OCI-LY3 (cell line): ENCODE data around the gene SERPINB11.

Experiments
- H2AFZ ChIP-seq: fragments of 200-600, 300-600 bp; shearing (Covaris generic); 2 replicates; pipeline ENCODE4 v1.6.0; 2014; ENCODE audit warnings: antibody characterized with exemption, low read depth, low read length
- H3K27ac ChIP-seq: fragments of 200-600, 300-600 bp; sonication (generic); 2 replicates; pipeline ENCODE4 v1.5.1; 2014; ENCODE audit warnings: mild to moderate bottlenecking, low read length, moderate library complexity, mixed read lengths
- H3K27me3 ChIP-seq: fragments of 200-600, 300-600 bp; sonication (generic); 2 replicates; pipeline ENCODE4 v1.6.1; 2014; ENCODE audit warnings: low read depth, low read length, mixed read lengths
- H3K36me3 ChIP-seq: fragments of 200-600, 300-600 bp; sonication (generic); replicated peaks from 2 replicates; pipeline ENCODE3; 2014; ENCODE audit warnings: low read depth, low read length, mixed read lengths
- H3K4me1 ChIP-seq: fragments of 300-600, 200-600 bp; sonication (generic); 2 replicates; pipeline ENCODE4 v1.6.1; 2014; ENCODE audit warnings: low read length, mixed read lengths
- H3K4me2 ChIP-seq: fragments of 200-600, 300-600 bp; sonication (generic); 2 replicates; pipeline ENCODE4 v1.6.1; 2014; ENCODE audit warnings: low read length, mixed read lengths
- H3K4me3 ChIP-seq: fragments of 300-600, 200-600 bp; sonication (generic); 2 replicates; pipeline ENCODE4 v1.5.1; 2014; ENCODE audit warnings: antibody characterized with exemption, mild to moderate bottlenecking, low read length, moderate library complexity
- H3K79me2 ChIP-seq: fragments of 300-600, 200-600 bp; shearing (Covaris generic); 2 replicates; pipeline ENCODE4 v1.6.1; 2014; ENCODE audit warnings: mild to moderate bottlenecking, low read length, mixed read lengths
- H3K9ac ChIP-seq: fragments of 300-600, 200-600 bp; shearing (Covaris generic); 2 replicates; pipeline ENCODE4 v1.6.0; 2014; ENCODE audit warnings: mild to moderate bottlenecking, low read length, moderate library complexity
- H3K9me3 ChIP-seq: fragments of 200-600, 300-600 bp; shearing (Covaris generic); 2 replicates; pipeline ENCODE4 v1.6.1; 2014; ENCODE audit warnings: low read length, mixed read lengths; ENCODE audit not compliant: insufficient read depth
- H4K20me1 ChIP-seq: fragments of 200-600, 300-600 bp; sonication (generic); 2 replicates; pipeline ENCODE4 v1.6.1; 2016; ENCODE audit warnings: low read length, mixed read lengths; ENCODE audit not compliant: insufficient read depth
- EZH2phosphoT487 ChIP-seq: fragments of 200-600 bp; shearing (Covaris generic); IDR thresholded peaks from 2 replicates; pipeline ENCODE4 v1.6.1; 2018; ENCODE audit warnings: antibody characterized with exemption, mixed run types, low read depth
- TF ChIP-seq, protein P1 (sequence below): fragments of 200-600, 300-600 bp; sonication (generic); IDR thresholded peaks from 2 replicates; pipeline ENCODE4 v1.5.1; 2014; ENCODE audit warnings: antibody characterized with exemption, low read length, low read depth

SERPINB11 gene

DNA sequence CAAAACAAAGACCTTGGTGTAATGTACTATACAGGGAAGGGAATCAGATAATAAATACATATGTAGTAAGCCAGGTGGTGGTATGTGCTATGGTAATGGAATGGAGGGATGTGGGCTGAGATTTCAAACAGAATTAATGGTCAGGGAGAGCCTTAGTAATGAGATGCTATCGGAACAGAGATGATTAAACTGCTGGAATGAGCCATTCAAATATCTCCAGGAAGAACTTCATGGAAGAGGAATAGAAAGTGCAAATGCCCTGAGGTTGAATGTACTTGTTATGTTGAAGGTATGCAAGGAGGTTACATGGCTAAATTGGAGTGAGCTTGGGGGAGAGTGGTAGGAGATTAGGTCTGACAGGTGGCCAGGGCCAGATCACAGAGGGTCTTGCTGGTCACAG lies 5.1 kb downstream of the SERPINB11 start:
- Histone ChIP-seq H3K9ac (no peak overlapping the region), H3K9me3 (no peaks in the 10 kb centered on the region), H3K27me3 (peaks cover 19% of the 10 kb centered on the region; the same call in 1 of the 2 replicates), H4K20me1 (no peaks in the 10 kb centered on the region), H3K4me1 (no peaks in the 10 kb centered on the region), H3K36me3 (no peaks in the 10 kb centered on the region), H3K79me2 (no peaks in the 10 kb centered on the region), H3K27ac (no peak overlapping the region), H2AFZ (no peak overlapping the region), H3K4me3 (no peak overlapping the region), H3K4me2 (no peak overlapping the region)
- TF ChIP-seq EZH2phosphoT487: no peak
- TF ChIP-seq, protein P1, sequence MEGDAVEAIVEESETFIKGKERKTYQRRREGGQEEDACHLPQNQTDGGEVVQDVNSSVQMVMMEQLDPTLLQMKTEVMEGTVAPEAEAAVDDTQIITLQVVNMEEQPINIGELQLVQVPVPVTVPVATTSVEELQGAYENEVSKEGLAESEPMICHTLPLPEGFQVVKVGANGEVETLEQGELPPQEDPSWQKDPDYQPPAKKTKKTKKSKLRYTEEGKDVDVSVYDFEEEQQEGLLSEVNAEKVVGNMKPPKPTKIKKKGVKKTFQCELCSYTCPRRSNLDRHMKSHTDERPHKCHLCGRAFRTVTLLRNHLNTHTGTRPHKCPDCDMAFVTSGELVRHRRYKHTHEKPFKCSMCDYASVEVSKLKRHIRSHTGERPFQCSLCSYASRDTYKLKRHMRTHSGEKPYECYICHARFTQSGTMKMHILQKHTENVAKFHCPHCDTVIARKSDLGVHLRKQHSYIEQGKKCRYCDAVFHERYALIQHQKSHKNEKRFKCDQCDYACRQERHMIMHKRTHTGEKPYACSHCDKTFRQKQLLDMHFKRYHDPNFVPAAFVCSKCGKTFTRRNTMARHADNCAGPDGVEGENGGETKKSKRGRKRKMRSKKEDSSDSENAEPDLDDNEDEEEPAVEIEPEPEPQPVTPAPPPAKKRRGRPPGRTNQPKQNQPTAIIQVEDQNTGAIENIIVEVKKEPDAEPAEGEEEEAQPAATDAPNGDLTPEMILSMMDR: no peak

DNA sequence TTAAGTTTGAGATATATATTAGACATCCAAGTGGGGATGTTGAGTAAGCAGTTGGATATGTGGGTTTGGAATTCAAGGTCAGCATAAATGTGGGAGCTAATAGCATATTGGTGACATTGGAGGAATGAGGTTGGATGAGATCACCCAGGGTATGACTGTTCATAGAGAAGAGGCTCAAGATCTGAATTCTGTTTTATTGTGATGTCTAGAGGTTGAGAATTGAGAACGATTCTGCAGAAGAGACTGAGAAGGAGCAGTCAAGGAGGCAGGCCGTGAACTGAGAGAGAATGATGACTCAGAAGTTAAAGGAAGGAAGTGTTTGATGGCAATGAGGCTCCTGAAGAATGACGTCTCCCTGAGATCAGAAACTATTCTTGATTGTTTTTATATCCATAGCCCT lies 5.9 kb downstream of the SERPINB11 start:
- TF ChIP-seq, protein P1: no peak
- no peak for TF ChIP-seq EZH2phosphoT487
- no peak overlapping the region for H3K4me2 ChIP-seq
- H3K9me3 ChIP-seq: no peaks in the 10 kb centered on the region
- H3K27ac ChIP-seq: no peak overlapping the region
- peaks cover 13% of the 10 kb centered on the region; the same call in 1 of the 2 replicates for H3K27me3 ChIP-seq
- H3K4me1 ChIP-seq: no peaks in the 10 kb centered on the region
- H3K4me3 ChIP-seq: no peak overlapping the region
- no peaks in the 10 kb centered on the region for H3K36me3 ChIP-seq
- no peaks in the 10 kb centered on the region for H3K79me2 ChIP-seq
- no peaks in the 10 kb centered on the region for H4K20me1 ChIP-seq
- no peak overlapping the region for H3K9ac ChIP-seq
- H2AFZ ChIP-seq: no peak overlapping the region

DNA sequence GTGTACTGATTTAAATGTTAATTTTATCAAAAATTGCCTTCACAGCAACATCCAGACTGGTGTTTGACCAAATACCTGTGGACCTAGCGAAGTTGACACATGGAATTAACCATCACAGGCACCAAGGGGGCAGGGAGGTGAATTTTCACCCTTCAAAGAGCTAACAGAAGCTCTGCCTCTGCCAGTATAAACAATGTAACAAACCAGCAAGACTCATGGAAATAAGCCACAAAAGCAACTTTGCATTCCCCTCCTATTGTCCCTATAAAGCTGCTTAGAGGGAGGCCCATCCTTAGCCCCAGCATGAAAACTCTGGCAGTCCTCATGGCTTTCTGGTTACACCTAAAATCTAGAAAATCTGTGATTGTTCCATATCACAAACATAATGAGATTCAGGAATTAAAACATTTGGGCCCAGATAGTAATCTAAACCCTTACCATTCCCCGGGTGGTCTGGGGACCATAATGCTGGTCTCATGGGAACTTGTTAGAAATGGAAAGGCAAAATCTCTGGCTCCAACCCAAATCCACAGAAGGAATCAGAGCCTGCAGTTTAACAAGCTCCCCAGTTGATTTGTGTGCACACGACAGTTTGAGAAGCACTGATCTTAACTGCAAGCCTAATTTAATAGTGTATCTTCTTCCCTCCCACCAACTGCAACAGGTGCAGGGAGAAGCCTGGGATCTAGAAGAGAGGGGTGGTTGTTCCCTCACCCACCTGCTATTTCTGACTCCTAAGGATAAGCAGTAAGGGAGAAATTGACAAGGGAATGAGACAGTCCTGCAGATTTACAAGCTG lies 23.1 kb downstream of the SERPINB11 start:
- Histone ChIP-seq H3K27ac (no peak overlapping the region), H4K20me1 (no peaks in the 10 kb centered on the region), H3K79me2 (no peaks in the 10 kb centered on the region), H3K4me3 (no peak overlapping the region), H2AFZ (no peak overlapping the region), H3K4me2 (no peak overlapping the region), H3K9ac (no peak overlapping the region), H3K27me3 (peaks cover 36% of the 10 kb centered on the region), H3K36me3 (no peaks in the 10 kb centered on the region), H3K4me1 (no peaks in the 10 kb centered on the region), H3K9me3 (no peaks in the 10 kb centered on the region)
- TF ChIP-seq, protein P1: no peak
- no peak for TF ChIP-seq EZH2phosphoT487

DNA sequence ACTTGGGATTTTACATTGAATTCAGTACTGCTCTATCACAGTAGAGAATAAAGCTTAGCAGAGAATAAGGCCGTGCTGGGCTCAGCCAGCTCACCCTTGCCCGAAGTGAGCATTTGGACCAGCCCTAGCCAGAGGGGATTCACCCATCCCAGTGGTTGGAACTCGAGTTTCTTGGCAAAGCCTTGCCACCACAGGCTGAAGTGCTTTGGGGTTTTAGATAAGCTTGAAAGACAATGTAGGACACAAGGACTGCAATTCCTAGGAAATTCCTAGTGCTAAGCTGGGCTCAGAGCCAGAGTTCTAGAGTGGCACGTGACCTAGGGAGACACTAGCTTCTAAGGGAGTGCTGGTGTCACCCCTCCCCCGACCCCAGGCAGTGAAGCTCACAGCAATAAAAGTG lies 28.0 kb downstream of the SERPINB11 start:
- Histone ChIP-seq H3K4me3 (no peak overlapping the region), H3K27me3 (peaks cover 11% of the 10 kb centered on the region; the same call in 1 of the 2 replicates), H3K79me2 (no peaks in the 10 kb centered on the region), H3K36me3 (no peaks in the 10 kb centered on the region), H3K4me1 (no peaks in the 10 kb centered on the region), H3K9me3 (no peaks in the 10 kb centered on the region), H4K20me1 (no peaks in the 10 kb centered on the region), H2AFZ (no peak overlapping the region), H3K4me2 (no peak overlapping the region), H3K9ac (no peak overlapping the region), H3K27ac (no peak overlapping the region)
- no peak for TF ChIP-seq EZH2phosphoT487
- TF ChIP-seq, protein P1: no peak
